HepG2 (cell line): Measurements from ENCODE around the gene DNAH8.

Source experiments
- ATF7 ChIP-seq, 2 experiments: fragments of 450-650 bp in 1 of 2; sonication (generic) in 1 of 2; formaldehyde crosslinking in 1 of 2; IDR thresholded peaks; 2 replicates each; pipeline versions ENCODE4 v1.4.0 to v1.6.1; 2016 to 2020; ENCODE audit warnings: antibody characterized with exemption in 1 of 2, mild to moderate bottlenecking in 1 of 2, missing genetic modification reagents in 1 of 2
- CTCF ChIP-seq: sonication (generic); formaldehyde crosslinking; IDR thresholded peaks from 2 replicates; pipeline ENCODE4 v1.5.0; 2020; ENCODE audit warnings: mild to moderate bottlenecking, missing genetic modification reagents, moderate library complexity
- EP300 ChIP-seq, 3 experiments: sonication (generic) in 1 of 3; formaldehyde crosslinking in 1 of 3; IDR thresholded peaks; 2 replicates each; pipeline versions ENCODE4 v1.5.1 to v1.6.1; 2011 to 2020; ENCODE audit warnings: low read depth in 2 of 3, low read length in 2 of 3, borderline replicate concordance in 1 of 3, improper control_type of control experiment in 1 of 3, mild to moderate bottlenecking in 1 of 3, missing genetic modification reagents in 1 of 3, moderate library complexity in 1 of 3
- FOXM1 ChIP-seq: sonication (generic); formaldehyde crosslinking; IDR thresholded peaks from 2 replicates; pipeline ENCODE4 v1.5.0; 2020; ENCODE audit warnings: missing genetic modification reagents
- HDAC2 ChIP-seq: sonication (generic); formaldehyde crosslinking; IDR thresholded peaks from 2 replicates; pipeline ENCODE4 v1.4.0; 2020; ENCODE audit warnings: missing genetic modification reagents
- POLR2A ChIP-seq, 2 experiments: IDR thresholded peaks; 2 replicates each; pipeline ENCODE4 v1.6.1; 2011; ENCODE audit warnings: low read depth in 2 of 2, low read length in 2 of 2, mild to moderate bottlenecking in 1 of 2, moderate library complexity in 1 of 2; ENCODE audit not compliant: insufficient read depth in 1 of 2
- RNF2 ChIP-seq: fragments of 450-650 bp; conservative IDR thresholded peaks from 2 replicates; pipeline ENCODE4 v1.6.1; 2016; ENCODE audit warnings: low read depth
- SALL2 ChIP-seq: sonication (generic); formaldehyde crosslinking; IDR thresholded peaks from 2 replicates; pipeline ENCODE4 v1.8.1; 2023; ENCODE audit warnings: mild to moderate bottlenecking, missing genetic modification reagents, inconsistent platforms
- SP4 ChIP-seq: sonication (generic); formaldehyde crosslinking; IDR thresholded peaks from 2 replicates; pipeline ENCODE4 v1.8.1; 2023; ENCODE audit warnings: mild to moderate bottlenecking, missing genetic modification reagents
- SUZ12 ChIP-seq: fragments of 150-350 bp; IDR thresholded peaks from 2 replicates; pipeline ENCODE4 v1.6.1; 2014; ENCODE audit warnings: low read depth, low read length
- ZBTB33 ChIP-seq: sonication (generic); formaldehyde crosslinking; IDR thresholded peaks from 2 replicates; pipeline ENCODE4 v1.4.0; 2020; ENCODE audit warnings: missing genetic modification reagents
- ZNF720 ChIP-seq: sonication (generic); formaldehyde crosslinking; IDR thresholded peaks from 2 replicates; pipeline ENCODE4 v1.4.0; 2020; ENCODE audit warnings: missing genetic modification reagents
- ZSCAN29 ChIP-seq: sonication (generic); formaldehyde crosslinking; conservative IDR thresholded peaks from 2 replicates; pipeline ENCODE4 v1.4.0; 2020; ENCODE audit warnings: mild to moderate bottlenecking, missing genetic modification reagents

- no peak for TF ChIP-seq SALL2 (CRISPR knock-in tag)
- no peak for TF ChIP-seq ZSCAN29 (CRISPR knock-in tag)
- TF ChIP-seq RNF2: no peak
- no peak for TF ChIP-seq ATF7 (IDR thresholded peaks at IDR 0.05)
- TF ChIP-seq ATF7 (CRISPR knock-in tag; IDR thresholded peaks at IDR 0.05): no peak
- no peak for TF ChIP-seq ZNF720 (CRISPR knock-in tag)
- no peak for TF ChIP-seq SP4 (CRISPR knock-in tag)
- no peak for TF ChIP-seq EP300 (IDR thresholded peaks at IDR 0.05; ENCODE audit: low read depth in 2 of 2, low read length in 2 of 2)
- TF ChIP-seq EP300 (CRISPR knock-in tag; IDR thresholded peaks at IDR 0.05; ENCODE audit: borderline replicate concordance): no peak
- TF ChIP-seq SUZ12: no peak
- TF ChIP-seq CTCF: no peak
- TF ChIP-seq POLR2A (IDR thresholded peaks at IDR 0.05; ENCODE audit: insufficient read depth in 1 of 2, low read depth in 2 of 2, low read length in 2 of 2): no peak
- no peak for TF ChIP-seq HDAC2 (CRISPR knock-in tag)
- no peak for TF ChIP-seq FOXM1 (CRISPR knock-in tag)
- TF ChIP-seq ZBTB33: no peak
Measured at GRCh38 chr6:38789256-38789655, 74.1 kb downstream of the DNAH8 start.
